ENCODE results near the gene CNOT8.

The CNOT8 gene

GRCh38 chr5:154823605-154824004, 34.8 kb upstream of the CNOT8 start:
- no peaks in the 10 kb centered on the region for H3K79me2 ChIP-seq (ENCODE audit: insufficient read depth, low read length)
- H3K27ac ChIP-seq (ENCODE audit: low read length): no peak overlapping the region
- no peaks in the 10 kb centered on the region for H3K4me1 ChIP-seq (ENCODE audit: insufficient read depth, low read length)
- H3K36me3 ChIP-seq (ENCODE audit: insufficient read depth, low read length): peaks cover 50% of the 10 kb centered on the region
- no peak for ATAC-seq (ENCODE audit: insufficient read depth, low read depth)
- H3K9ac ChIP-seq (ENCODE audit: low read depth, low read length): no peak overlapping the region
- H3K27me3 ChIP-seq (ENCODE audit: insufficient read depth, low read length, poor library complexity): no peaks in the 10 kb centered on the region
- TF ChIP-seq EZH2 (IDR thresholded peaks at IDR 0.05; ENCODE audit: borderline replicate concordance, low read depth, low read length, severe bottlenecking) (no peak), CTCF (IDR thresholded peaks at IDR 0.05; ENCODE audit: borderline replicate concordance, extremely low read depth, low read length, poor library complexity, severe bottlenecking) (no peak)
- no peak overlapping the region for H3K4me3 ChIP-seq (ENCODE audit: low read depth in 1 of 2, low read length in 2 of 2)
- no peak overlapping the region for H3K4me2 ChIP-seq (ENCODE audit: insufficient read depth, low read length)
- no peak overlapping the region for H2AFZ ChIP-seq (ENCODE audit: low read depth, low read length)
- no peaks in the 10 kb centered on the region for H3K9me3 ChIP-seq (ENCODE audit: insufficient read depth, low read length, severe bottlenecking)
- DNase-seq: no peak
- peaks cover 13% of the 10 kb centered on the region for H4K20me1 ChIP-seq (ENCODE audit: insufficient read depth, low read length)

- DNase-seq (no peak), ATAC-seq (ENCODE audit: insufficient read depth, low read depth) (no peak)
- TF ChIP-seq EZH2 (IDR thresholded peaks at IDR 0.05; ENCODE audit: borderline replicate concordance, low read depth, low read length, severe bottlenecking): no peak
- TF ChIP-seq CTCF (IDR thresholded peaks at IDR 0.05; ENCODE audit: borderline replicate concordance, extremely low read depth, low read length, poor library complexity, severe bottlenecking): no peak
- Histone ChIP-seq H3K9me3 (ENCODE audit: insufficient read depth, low read length, severe bottlenecking) (no peaks in the 10 kb centered on the region), H4K20me1 (ENCODE audit: insufficient read depth, low read length) (peaks cover 10% of the 10 kb centered on the region), H3K4me2 (ENCODE audit: insufficient read depth, low read length) (no peak overlapping the region), H3K36me3 (ENCODE audit: insufficient read depth, low read length) (peaks cover 47% of the 10 kb centered on the region), H2AFZ (ENCODE audit: low read depth, low read length) (no peak overlapping the region), H3K9ac (ENCODE audit: low read depth, low read length) (no peak overlapping the region), H3K27me3 (ENCODE audit: insufficient read depth, low read length, poor library complexity) (no peaks in the 10 kb centered on the region), H3K4me1 (ENCODE audit: insufficient read depth, low read length) (no peaks in the 10 kb centered on the region), H3K4me3 (ENCODE audit: low read depth in 1 of 2, low read length in 2 of 2) (no peak overlapping the region), H3K27ac (ENCODE audit: low read length) (no peak overlapping the region), H3K79me2 (ENCODE audit: insufficient read depth, low read length) (no peaks in the 10 kb centered on the region)
These were observed 34.4 kb upstream of the CNOT8 start for GRCh38 chr5:154824070-154824469.

GRCh38 chr5:154829181-154829588, 29.2 kb upstream of the CNOT8 start:
- peaks cover 2% of the 10 kb centered on the region; the same call in 1 of the 2 replicates for H4K20me1 ChIP-seq (ENCODE audit: insufficient read depth, low read length)
- no peak for TF ChIP-seq CTCF (IDR thresholded peaks at IDR 0.05; ENCODE audit: borderline replicate concordance, extremely low read depth, low read length, poor library complexity, severe bottlenecking)
- no peak for TF ChIP-seq EZH2 (IDR thresholded peaks at IDR 0.05; ENCODE audit: borderline replicate concordance, low read depth, low read length, severe bottlenecking)
- no peaks in the 10 kb centered on the region for H3K79me2 ChIP-seq (ENCODE audit: insufficient read depth, low read length)
- peaks cover 29% of the 10 kb centered on the region for H3K36me3 ChIP-seq (ENCODE audit: insufficient read depth, low read length)
- H3K4me1 ChIP-seq (ENCODE audit: insufficient read depth, low read length): no peaks in the 10 kb centered on the region
- DNase-seq (no peak), ATAC-seq (ENCODE audit: insufficient read depth, low read depth) (no peak)
- no peak overlapping the region for H3K4me3 ChIP-seq (ENCODE audit: low read depth in 1 of 2, low read length in 2 of 2)
- no peak overlapping the region for H3K27ac ChIP-seq (ENCODE audit: low read length)
- H3K4me2 ChIP-seq (ENCODE audit: insufficient read depth, low read length): no peak overlapping the region
- no peak overlapping the region for H2AFZ ChIP-seq (ENCODE audit: low read depth, low read length)
- H3K27me3 ChIP-seq (ENCODE audit: insufficient read depth, low read length, poor library complexity): no peaks in the 10 kb centered on the region
- no peaks in the 10 kb centered on the region for H3K9me3 ChIP-seq (ENCODE audit: insufficient read depth, low read length, severe bottlenecking)
- no peak overlapping the region for H3K9ac ChIP-seq (ENCODE audit: low read depth, low read length)

All from DND-41 (cell line).